Testis (tissue), 2 donors: ENCODE results near the gene NOL4L.

Source experiments
- CTCF ChIP-seq, 3 experiments: fragments of 450-650 bp in 2 of 3; fragments of 200-600 bp in 1 of 3; sonication (generic) in 1 of 3; IDR thresholded peaks; one replicate each; pipeline ENCODE4 v1.5.1; 2016 to 2019; ENCODE audit warnings: antibody characterized with exemption in 3 of 3, mild to moderate bottlenecking in 2 of 3, moderate library complexity in 1 of 3
- POLR2A ChIP-seq: fragments of 450-650 bp; IDR thresholded peaks from one replicate; pipeline ENCODE4 v1.6.1; 2017; ENCODE audit warnings: antibody characterized with exemption, mild to moderate bottlenecking, moderate library complexity

- TF ChIP-seq CTCF (IDR thresholded peaks at IDR 0.05) (no peak), POLR2A (no peak)
Observed at GRCh38 chr20:32602273-32602672, 17.1 kb upstream of the NOL4L start.
